ENCODE measurements around the gene MACROD2. TPM values are rescaled to one million over a fixed set of nuclear protein-coding genes. Genes with fewer than 3 reads are reported as not detected.

Gene MACROD2
- total RNA-seq, 1 donor from 2014 or later: 3.1 TPM

DNA sequence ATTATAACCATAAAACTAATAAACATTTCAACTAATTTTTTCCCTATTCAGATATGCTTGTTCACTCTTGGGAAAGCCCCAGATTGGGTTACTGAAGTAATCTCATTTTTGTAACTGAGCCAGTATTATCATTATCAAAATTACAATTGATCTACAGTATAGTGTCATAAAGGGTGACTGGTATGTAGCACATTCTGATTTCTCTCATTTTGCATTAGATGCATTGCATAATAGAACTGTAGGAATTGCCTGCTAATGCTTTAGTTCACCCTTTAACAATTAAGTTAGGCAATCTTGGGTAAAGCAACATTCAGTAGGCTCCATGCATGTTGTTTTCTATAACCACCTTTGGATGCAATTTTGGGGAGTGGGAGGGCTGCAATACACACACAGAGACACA lies 492.9 kb downstream of the MACROD2 start:
- H3K9ac ChIP-seq (ENCODE audit: low read depth in 1 of 3, low read length in 3 of 3): no peak overlapping the region
- H3K4me3 ChIP-seq (ENCODE audit: low read length in 3 of 3): no peak overlapping the region
- H3K36me3 ChIP-seq (ENCODE audit: control insufficient read depth in 3 of 3, insufficient read depth in 3 of 3, low read length in 3 of 3): no peaks in the 10 kb centered on the region
- H3K9me3 ChIP-seq (ENCODE audit: control insufficient read depth in 3 of 3, low read length in 3 of 3): no peaks in the 10 kb centered on the region
- no peaks in the 10 kb centered on the region for H3K4me1 ChIP-seq (ENCODE audit: control insufficient read depth in 3 of 3, insufficient read depth in 3 of 3, low read length in 3 of 3)
- no peaks in the 10 kb centered on the region for H3K27me3 ChIP-seq (ENCODE audit: control insufficient read depth in 3 of 3, insufficient read depth in 3 of 3, low read length in 3 of 3)
- no peak overlapping the region for H3K27ac ChIP-seq (ENCODE audit: low read depth, low read length)

DNA sequence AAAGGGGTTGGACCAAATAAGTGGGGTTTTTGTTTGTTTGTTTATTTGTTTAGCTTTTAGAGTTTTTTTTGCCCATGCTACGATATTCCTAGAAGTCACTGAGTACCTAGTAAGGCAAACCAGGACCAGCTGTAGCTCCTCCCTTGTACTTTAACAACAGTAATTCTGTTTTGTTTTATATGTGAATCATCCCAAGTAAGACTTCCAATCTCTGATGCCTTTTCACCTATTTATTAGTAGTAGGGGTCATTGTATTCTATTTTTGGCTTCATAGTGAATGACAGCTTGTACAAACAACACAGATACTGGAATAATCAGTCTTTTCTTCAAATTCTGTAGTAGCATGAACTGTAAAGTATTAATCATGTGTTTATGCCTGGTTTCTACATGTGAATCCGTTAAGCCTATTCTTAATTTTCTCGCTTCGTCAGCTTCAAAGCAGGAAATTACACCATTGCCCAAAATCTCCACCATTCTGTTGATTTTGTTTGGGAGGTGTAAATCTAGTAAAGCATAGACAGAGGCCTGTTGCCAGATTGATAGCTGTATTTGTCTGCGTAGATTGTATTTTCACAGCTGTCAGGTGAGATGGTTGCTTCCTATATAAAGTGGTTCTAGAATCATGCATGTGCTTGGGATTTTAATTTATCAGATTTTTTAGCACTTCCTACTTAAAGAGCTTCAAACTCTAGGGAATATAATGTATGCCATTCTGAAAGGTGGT lies 493.6 kb downstream of the MACROD2 start:
- no peak overlapping the region for H3K27ac ChIP-seq (ENCODE audit: low read depth, low read length)
- H3K9ac ChIP-seq (ENCODE audit: low read depth in 1 of 3, low read length in 3 of 3): no peak overlapping the region

DNA sequence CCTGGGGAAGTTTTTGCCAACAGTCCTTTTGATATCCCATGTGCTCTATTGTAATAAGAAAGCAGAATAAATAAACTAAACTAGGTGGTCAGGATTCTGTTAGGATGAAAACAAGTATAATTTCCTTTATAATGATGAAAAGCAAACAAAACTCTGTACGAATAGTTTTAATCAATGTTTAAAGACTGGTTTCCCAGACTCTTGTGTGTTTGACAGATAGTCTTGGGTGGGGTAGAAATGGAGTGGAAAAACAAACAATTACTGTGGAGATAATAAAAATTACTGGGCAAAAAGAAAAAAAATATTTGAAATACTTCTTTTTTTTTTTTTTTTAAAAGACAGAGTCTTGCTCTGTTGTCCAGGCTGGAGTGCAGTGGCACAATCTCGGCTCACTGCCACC lies 494.2 kb downstream of the MACROD2 start:
- Histone ChIP-seq H3K9me3 (ENCODE audit: control insufficient read depth in 3 of 3, low read length in 3 of 3) (no peaks in the 10 kb centered on the region), H3K4me3 (ENCODE audit: low read length in 3 of 3) (no peak overlapping the region), H3K36me3 (ENCODE audit: control insufficient read depth in 3 of 3, insufficient read depth in 3 of 3, low read length in 3 of 3) (no peaks in the 10 kb centered on the region), H3K27me3 (ENCODE audit: control insufficient read depth in 3 of 3, insufficient read depth in 3 of 3, low read length in 3 of 3) (no peaks in the 10 kb centered on the region), H3K9ac (ENCODE audit: low read depth in 1 of 3, low read length in 3 of 3) (no peak overlapping the region), H3K4me1 (ENCODE audit: control insufficient read depth in 3 of 3, insufficient read depth in 3 of 3, low read length in 3 of 3) (no peaks in the 10 kb centered on the region), H3K27ac (ENCODE audit: low read depth, low read length) (no peak overlapping the region)

More for the DNA sequence above, 493.6 kb downstream of the MACROD2 start:
- Histone ChIP-seq H3K4me3 (ENCODE audit: low read length in 3 of 3) (no peak overlapping the region), H3K4me1 (ENCODE audit: control insufficient read depth in 3 of 3, insufficient read depth in 3 of 3, low read length in 3 of 3) (no peaks in the 10 kb centered on the region), H3K36me3 (ENCODE audit: control insufficient read depth in 3 of 3, insufficient read depth in 3 of 3, low read length in 3 of 3) (no peaks in the 10 kb centered on the region), H3K9me3 (ENCODE audit: control insufficient read depth in 3 of 3, low read length in 3 of 3) (no peaks in the 10 kb centered on the region), H3K27me3 (ENCODE audit: control insufficient read depth in 3 of 3, insufficient read depth in 3 of 3, low read length in 3 of 3) (no peaks in the 10 kb centered on the region)

DNA sequence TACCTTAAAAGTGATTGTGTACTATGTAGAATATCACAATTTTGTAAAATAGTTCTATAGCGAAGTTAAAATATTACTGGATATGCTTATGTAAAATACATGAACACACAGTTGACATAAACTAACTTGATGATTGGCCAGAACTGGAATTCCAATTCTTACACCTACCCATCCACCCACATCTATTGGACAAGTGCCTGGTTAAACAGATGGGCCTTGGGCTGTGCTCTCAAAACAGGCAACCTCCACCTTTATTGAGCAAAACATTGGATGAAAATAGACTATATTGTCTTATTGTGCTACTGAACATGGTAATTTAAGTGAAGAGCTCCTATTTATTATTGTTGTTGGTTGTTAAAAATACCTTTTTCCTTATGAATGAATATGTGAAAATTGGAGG lies 496.1 kb downstream of the MACROD2 start:
- H3K27me3 ChIP-seq (ENCODE audit: control insufficient read depth in 3 of 3, insufficient read depth in 3 of 3, low read length in 3 of 3): no peaks in the 10 kb centered on the region
- H3K9me3 ChIP-seq (ENCODE audit: control insufficient read depth in 3 of 3, low read length in 3 of 3): no peaks in the 10 kb centered on the region
- H3K27ac ChIP-seq (ENCODE audit: low read depth, low read length): no peak overlapping the region
- no peaks in the 10 kb centered on the region for H3K36me3 ChIP-seq (ENCODE audit: control insufficient read depth in 3 of 3, insufficient read depth in 3 of 3, low read length in 3 of 3)
- no peak overlapping the region for H3K4me3 ChIP-seq (ENCODE audit: low read length in 3 of 3)
- H3K4me1 ChIP-seq (ENCODE audit: control insufficient read depth in 3 of 3, insufficient read depth in 3 of 3, low read length in 3 of 3): no peaks in the 10 kb centered on the region
- no peak overlapping the region for H3K9ac ChIP-seq (ENCODE audit: low read depth in 1 of 3, low read length in 3 of 3)

DNA sequence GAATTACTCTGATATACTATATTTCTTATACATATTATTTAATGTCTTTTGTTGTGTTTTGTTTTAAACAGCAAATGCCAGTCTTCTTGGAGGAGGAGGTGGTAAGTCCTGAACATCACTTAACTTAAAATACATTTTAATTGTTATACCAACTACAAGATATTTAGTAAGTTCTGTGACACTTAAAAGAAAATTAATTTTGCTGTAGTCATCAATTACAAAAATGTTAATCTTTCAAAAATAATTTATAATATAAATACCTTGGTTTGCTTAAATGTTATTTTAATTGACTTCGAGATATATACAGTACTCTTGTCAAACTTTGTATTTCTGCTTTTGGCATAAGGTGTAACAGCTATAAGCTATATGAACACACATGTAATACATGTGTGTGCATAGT lies 498.1 kb downstream of the MACROD2 start:
- no peak overlapping the region for H3K9ac ChIP-seq (ENCODE audit: low read depth in 1 of 3, low read length in 3 of 3)
- no peaks in the 10 kb centered on the region for H3K4me1 ChIP-seq (ENCODE audit: control insufficient read depth in 3 of 3, insufficient read depth in 3 of 3, low read length in 3 of 3)
- H3K27ac ChIP-seq (ENCODE audit: low read depth, low read length): no peak overlapping the region
- no peaks in the 10 kb centered on the region for H3K27me3 ChIP-seq (ENCODE audit: control insufficient read depth in 3 of 3, insufficient read depth in 3 of 3, low read length in 3 of 3)
- H3K4me3 ChIP-seq (ENCODE audit: low read length in 3 of 3): no peak overlapping the region
- H3K9me3 ChIP-seq (ENCODE audit: control insufficient read depth in 3 of 3, low read length in 3 of 3): no peaks in the 10 kb centered on the region
- no peaks in the 10 kb centered on the region for H3K36me3 ChIP-seq (ENCODE audit: control insufficient read depth in 3 of 3, insufficient read depth in 3 of 3, low read length in 3 of 3)

DNA sequence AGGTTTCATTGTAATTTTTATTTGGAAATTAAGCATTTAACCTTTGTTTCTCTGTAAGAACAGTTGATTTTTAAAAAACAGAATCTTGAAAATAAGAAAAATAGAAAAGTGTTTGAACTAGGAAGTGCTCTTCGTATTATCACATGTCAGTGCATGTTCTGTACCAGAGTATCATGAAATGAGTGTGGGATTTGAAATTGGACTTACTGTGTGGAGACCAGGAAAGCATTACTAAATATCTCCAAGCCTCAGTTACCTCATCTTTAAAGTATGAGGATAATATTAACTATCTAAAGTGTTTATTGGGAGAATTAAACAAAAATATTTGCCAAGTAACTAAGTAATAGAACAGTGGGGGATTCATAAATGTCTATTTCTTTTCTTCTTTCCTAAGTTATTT lies 499.0 kb downstream of the MACROD2 start:
- Histone ChIP-seq H3K27me3 (ENCODE audit: control insufficient read depth in 3 of 3, insufficient read depth in 3 of 3, low read length in 3 of 3) (no peaks in the 10 kb centered on the region), H3K27ac (ENCODE audit: low read depth, low read length) (no peak overlapping the region), H3K4me1 (ENCODE audit: control insufficient read depth in 3 of 3, insufficient read depth in 3 of 3, low read length in 3 of 3) (no peaks in the 10 kb centered on the region), H3K9ac (ENCODE audit: low read depth in 1 of 3, low read length in 3 of 3) (no peak overlapping the region), H3K36me3 (ENCODE audit: control insufficient read depth in 3 of 3, insufficient read depth in 3 of 3, low read length in 3 of 3) (no peaks in the 10 kb centered on the region), H3K9me3 (ENCODE audit: control insufficient read depth in 3 of 3, low read length in 3 of 3) (no peaks in the 10 kb centered on the region), H3K4me3 (ENCODE audit: low read length in 3 of 3) (no peak overlapping the region)

DNA sequence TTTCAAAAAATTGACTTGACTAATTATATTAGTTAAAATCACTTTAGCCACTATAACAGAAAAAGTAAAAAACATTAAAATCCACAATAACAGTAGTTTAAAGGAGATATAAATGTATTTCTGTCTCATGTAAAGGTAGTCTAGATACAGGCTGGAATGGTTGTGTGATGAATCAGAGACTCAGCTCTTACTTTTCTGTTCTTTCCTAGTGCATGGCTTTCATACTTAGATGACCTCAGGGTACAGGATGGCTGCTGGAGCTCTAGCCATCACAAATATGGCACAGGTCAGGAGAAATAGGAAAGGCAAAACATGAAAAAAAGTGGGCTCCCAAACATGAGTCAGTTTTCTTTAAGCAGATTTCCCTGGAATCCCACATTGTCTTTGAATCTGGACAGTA lies 499.8 kb downstream of the MACROD2 start:
- Histone ChIP-seq H3K27ac (ENCODE audit: low read depth, low read length) (no peak overlapping the region), H3K27me3 (ENCODE audit: control insufficient read depth in 3 of 3, insufficient read depth in 3 of 3, low read length in 3 of 3) (no peaks in the 10 kb centered on the region), H3K36me3 (ENCODE audit: control insufficient read depth in 3 of 3, insufficient read depth in 3 of 3, low read length in 3 of 3) (no peaks in the 10 kb centered on the region), H3K4me3 (ENCODE audit: low read length in 3 of 3) (no peak overlapping the region), H3K4me1 (ENCODE audit: control insufficient read depth in 3 of 3, insufficient read depth in 3 of 3, low read length in 3 of 3) (no peaks in the 10 kb centered on the region), H3K9me3 (ENCODE audit: control insufficient read depth in 3 of 3, low read length in 3 of 3) (no peaks in the 10 kb centered on the region), H3K9ac (ENCODE audit: low read depth in 1 of 3, low read length in 3 of 3) (no peak overlapping the region)

DNA sequence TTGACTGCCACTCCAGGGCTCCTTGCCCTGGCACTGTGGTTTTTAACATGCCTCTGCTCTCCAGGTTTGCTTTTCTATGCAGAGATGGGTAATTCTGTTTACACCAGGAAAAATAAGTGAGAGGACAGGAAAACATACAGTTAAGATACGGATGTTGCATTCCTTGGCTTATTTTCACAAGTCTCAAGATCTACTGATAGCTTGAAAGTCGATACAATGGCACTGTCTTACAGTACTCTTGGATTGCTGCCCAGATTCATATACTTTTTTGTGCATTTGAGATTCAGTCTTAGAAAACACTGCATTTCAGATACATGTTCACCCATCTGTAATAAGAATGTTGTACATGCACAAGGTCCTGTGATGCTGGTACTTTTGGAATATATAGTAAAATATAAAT lies 501.7 kb downstream of the MACROD2 start:
- H3K27ac ChIP-seq (ENCODE audit: low read depth, low read length): no peak overlapping the region
- H3K4me3 ChIP-seq (ENCODE audit: low read length in 3 of 3): no peak overlapping the region
- H3K36me3 ChIP-seq (ENCODE audit: control insufficient read depth in 3 of 3, insufficient read depth in 3 of 3, low read length in 3 of 3): no peaks in the 10 kb centered on the region
- H3K27me3 ChIP-seq (ENCODE audit: control insufficient read depth in 3 of 3, insufficient read depth in 3 of 3, low read length in 3 of 3): no peaks in the 10 kb centered on the region
- no peaks in the 10 kb centered on the region for H3K9me3 ChIP-seq (ENCODE audit: control insufficient read depth in 3 of 3, low read length in 3 of 3)
- H3K4me1 ChIP-seq (ENCODE audit: control insufficient read depth in 3 of 3, insufficient read depth in 3 of 3, low read length in 3 of 3): no peaks in the 10 kb centered on the region
- no peak overlapping the region for H3K9ac ChIP-seq (ENCODE audit: low read depth in 1 of 3, low read length in 3 of 3)

DNA sequence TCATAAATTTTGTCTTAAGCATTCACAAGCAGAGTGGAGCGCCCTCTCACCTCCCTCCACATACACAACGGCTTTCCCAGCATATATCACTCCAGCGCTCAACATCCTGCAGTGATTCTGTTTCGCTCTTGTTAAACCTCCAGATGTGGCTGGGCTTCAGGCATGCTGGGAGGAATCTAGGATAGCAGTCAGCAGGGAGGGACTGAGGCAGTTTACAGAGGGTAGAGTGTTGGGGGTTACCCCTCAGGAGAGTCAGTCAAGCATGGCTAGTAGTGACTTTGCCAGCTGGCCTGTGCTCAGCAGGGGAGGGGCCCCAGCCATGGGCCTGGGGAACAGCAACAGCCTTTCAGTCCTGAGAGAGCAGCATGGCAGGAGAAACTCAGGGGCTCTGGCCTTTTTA lies 503.5 kb downstream of the MACROD2 start:
- Histone ChIP-seq H3K27ac (ENCODE audit: low read depth, low read length) (no peak overlapping the region), H3K27me3 (ENCODE audit: control insufficient read depth in 3 of 3, insufficient read depth in 3 of 3, low read length in 3 of 3) (no peaks in the 10 kb centered on the region), H3K4me3 (ENCODE audit: low read length in 3 of 3) (no peak overlapping the region), H3K9me3 (ENCODE audit: control insufficient read depth in 3 of 3, low read length in 3 of 3) (no peaks in the 10 kb centered on the region), H3K4me1 (ENCODE audit: control insufficient read depth in 3 of 3, insufficient read depth in 3 of 3, low read length in 3 of 3) (no peaks in the 10 kb centered on the region), H3K9ac (ENCODE audit: low read depth in 1 of 3, low read length in 3 of 3) (no peak overlapping the region), H3K36me3 (ENCODE audit: control insufficient read depth in 3 of 3, insufficient read depth in 3 of 3, low read length in 3 of 3) (no peaks in the 10 kb centered on the region)

DNA sequence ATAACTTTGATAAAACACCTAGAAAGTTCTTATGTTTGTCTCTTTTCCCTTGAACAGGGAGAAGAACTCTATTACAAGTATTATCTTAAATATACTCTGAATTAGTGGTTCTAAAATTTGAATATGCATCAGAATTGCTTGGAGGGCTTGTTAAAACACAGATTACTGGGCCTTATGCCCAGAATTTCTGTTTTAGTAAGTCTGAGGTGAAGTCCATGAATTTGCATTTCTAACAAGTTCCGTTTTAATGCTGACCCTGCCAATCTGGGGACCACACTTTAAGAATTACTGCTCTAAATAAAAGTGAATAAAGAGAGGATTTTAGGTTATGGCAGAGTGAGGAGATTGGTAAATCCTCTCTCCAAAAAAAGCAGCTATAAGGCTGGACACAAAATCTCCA lies 510.2 kb downstream of the MACROD2 start:
- H3K36me3 ChIP-seq (ENCODE audit: control insufficient read depth in 3 of 3, insufficient read depth in 3 of 3, low read length in 3 of 3): no peaks in the 10 kb centered on the region
- H3K9ac ChIP-seq (ENCODE audit: low read depth in 1 of 3, low read length in 3 of 3): no peak overlapping the region
- no peaks in the 10 kb centered on the region for H3K27me3 ChIP-seq (ENCODE audit: control insufficient read depth in 3 of 3, insufficient read depth in 3 of 3, low read length in 3 of 3)
- H3K9me3 ChIP-seq (ENCODE audit: control insufficient read depth in 3 of 3, low read length in 3 of 3): no peaks in the 10 kb centered on the region
- no peaks in the 10 kb centered on the region for H3K4me1 ChIP-seq (ENCODE audit: control insufficient read depth in 3 of 3, insufficient read depth in 3 of 3, low read length in 3 of 3)
- H3K27ac ChIP-seq (ENCODE audit: low read depth, low read length): no peak overlapping the region
- H3K4me3 ChIP-seq (ENCODE audit: low read length in 3 of 3): no peak overlapping the region

All from skeletal muscle tissue (tissue), 4 donors.